Measurements from ENCODE around the gene PIEZO2. TPM values are rescaled to one million over a fixed set of nuclear protein-coding genes. Genes with fewer than 3 reads are reported as not detected.

The PIEZO2 gene
- total RNA-seq, 1 donor from 2014 or later = 8.4 TPM

GRCh38 chr18:11124054-11124453, 25.3 kb downstream of the PIEZO2 start:
- H3K4me3 Mint-ChIP-seq (ENCODE audit: unreplicated experiment) = no peak overlapping the region
- no peaks in the 10 kb centered on the region for H3K9me3 Mint-ChIP-seq (ENCODE audit: unreplicated experiment)
- peaks cover 8% of the 10 kb centered on the region for H3K4me1 Mint-ChIP-seq (ENCODE audit: unreplicated experiment)
- DNase-seq (ENCODE audit: low spot score) = no peak
- no peaks in the 10 kb centered on the region for H3K27me3 Mint-ChIP-seq (ENCODE audit: unreplicated experiment)
- no peak for TF ChIP-seq CTCF (IDR thresholded peaks at IDR 0.05; ENCODE audit: unreplicated experiment)
- H3K27ac Mint-ChIP-seq (ENCODE audit: unreplicated experiment) = no peak overlapping the region
- peaks cover 5% of the 10 kb centered on the region for H3K36me3 Mint-ChIP-seq (ENCODE audit: low read depth, unreplicated experiment)

- H3K4me1 Mint-ChIP-seq (ENCODE audit: unreplicated experiment) = peaks cover 8% of the 10 kb centered on the region
- no peaks in the 10 kb centered on the region for H3K36me3 Mint-ChIP-seq (ENCODE audit: low read depth, unreplicated experiment)
- no peaks in the 10 kb centered on the region for H3K9me3 Mint-ChIP-seq (ENCODE audit: unreplicated experiment)
- DNase-seq (ENCODE audit: low spot score) = no peak
- TF ChIP-seq CTCF (IDR thresholded peaks at IDR 0.05; ENCODE audit: unreplicated experiment) = no peak
- H3K27ac Mint-ChIP-seq (ENCODE audit: unreplicated experiment) = no peak overlapping the region
- H3K27me3 Mint-ChIP-seq (ENCODE audit: unreplicated experiment) = no peaks in the 10 kb centered on the region
- no peak overlapping the region for H3K4me3 Mint-ChIP-seq (ENCODE audit: unreplicated experiment)
Observed at GRCh38 chr18:11121443-11121849, 27.9 kb downstream of the PIEZO2 start.

GRCh38 chr18:11119959-11120587, 29.3 kb downstream of the PIEZO2 start:
- no peak for DNase-seq (ENCODE audit: low spot score)
- H3K27me3 Mint-ChIP-seq (ENCODE audit: unreplicated experiment) = no peaks in the 10 kb centered on the region
- H3K4me3 Mint-ChIP-seq (ENCODE audit: unreplicated experiment) = no peak overlapping the region

GRCh38 chr18:11119550-11119949, 29.8 kb downstream of the PIEZO2 start:
- no peak for DNase-seq (ENCODE audit: low spot score)
- Mint-ChIP-seq H3K4me3 (ENCODE audit: unreplicated experiment) (no peak overlapping the region), H3K36me3 (ENCODE audit: low read depth, unreplicated experiment) (no peaks in the 10 kb centered on the region), H3K27me3 (ENCODE audit: unreplicated experiment) (no peaks in the 10 kb centered on the region), H3K9me3 (ENCODE audit: unreplicated experiment) (no peaks in the 10 kb centered on the region), H3K27ac (ENCODE audit: unreplicated experiment) (no peak overlapping the region), H3K4me1 (ENCODE audit: unreplicated experiment) (peaks cover 8% of the 10 kb centered on the region)
- TF ChIP-seq CTCF (IDR thresholded peaks at IDR 0.05; ENCODE audit: unreplicated experiment) = no peak

More at GRCh38 chr18:11119959-11120587, 29.3 kb downstream of the PIEZO2 start:
- TF ChIP-seq CTCF (IDR thresholded peaks at IDR 0.05; ENCODE audit: unreplicated experiment) = no peak
- Mint-ChIP-seq H3K27ac (ENCODE audit: unreplicated experiment) (no peak overlapping the region), H3K4me1 (ENCODE audit: unreplicated experiment) (peaks cover 8% of the 10 kb centered on the region), H3K9me3 (ENCODE audit: unreplicated experiment) (no peaks in the 10 kb centered on the region), H3K36me3 (ENCODE audit: low read depth, unreplicated experiment) (no peaks in the 10 kb centered on the region)

GRCh38 chr18:11118051-11118766, 31.2 kb downstream of the PIEZO2 start:
- no peak for TF ChIP-seq CTCF (IDR thresholded peaks at IDR 0.05; ENCODE audit: unreplicated experiment)
- no peaks in the 10 kb centered on the region for H3K9me3 Mint-ChIP-seq (ENCODE audit: unreplicated experiment)
- no peaks in the 10 kb centered on the region for H3K36me3 Mint-ChIP-seq (ENCODE audit: low read depth, unreplicated experiment)
- H3K27me3 Mint-ChIP-seq (ENCODE audit: unreplicated experiment) = no peaks in the 10 kb centered on the region
- no peak overlapping the region for H3K4me3 Mint-ChIP-seq (ENCODE audit: unreplicated experiment)
- no peak for DNase-seq (ENCODE audit: low spot score)
- no peak overlapping the region for H3K27ac Mint-ChIP-seq (ENCODE audit: unreplicated experiment)
- H3K4me1 Mint-ChIP-seq (ENCODE audit: unreplicated experiment) = peaks cover 10% of the 10 kb centered on the region

Data from endothelial cell (in vitro differentiated cells).